Heart right ventricle (tissue), 16 donors: ENCODE results near the gene LRRC26. TPM values are rescaled to one million over a fixed set of nuclear protein-coding genes. Genes with fewer than 3 reads are reported as not detected.

Source experiments
- ATAC-seq, 8 donors: fragments of 200-7000 bp; cut with Tn5 transposase; one replicate each; pipeline ENCODE4 v1.9.1; 2020; ENCODE audit warnings: mild to moderate bottlenecking in 8 of 8, moderate library complexity in 8 of 8, moderate number of reproducible peaks in 1 of 8
- DNase-seq, 2 donors: peaks; one replicate each; pipeline ENCODE4 v3.0.0-alpha.2; 2020
- H3K27ac ChIP-seq, 10 donors: fragments of 200-600 bp; sonication (generic) in 2 of 10; one replicate each; pipeline versions ENCODE4 v1.5.0 to v1.8.0; 2020 to 2022; ENCODE audit warnings: mild to moderate bottlenecking in 3 of 10
- H3K27me3 ChIP-seq, 7 donors: fragments of 200-600 bp; one replicate each; pipeline ENCODE4 v1.8.0; 2021 to 2022; ENCODE audit warnings: mild to moderate bottlenecking in 2 of 7
- H3K36me3 ChIP-seq, 9 donors: fragments of 200-600 bp; sonication (generic) in 1 of 9; one replicate each; pipeline versions ENCODE4 v1.5.0 to v1.8.0; 2020 to 2022; ENCODE audit warnings: mild to moderate bottlenecking in 2 of 9
- H3K4me1 ChIP-seq, 9 donors: fragments of 200-600 bp; sonication (generic) in 1 of 9; one replicate each; pipeline versions ENCODE4 v1.5.0 to v1.8.0; 2020 to 2022; ENCODE audit warnings: mild to moderate bottlenecking in 4 of 9
- H3K4me3 ChIP-seq, 10 donors: fragments of 200-600 bp; sonication (generic) in 2 of 10; one replicate each; pipeline versions ENCODE4 v1.5.0 to v1.8.0; 2020 to 2022; ENCODE audit warnings: mild to moderate bottlenecking in 7 of 10, moderate library complexity in 2 of 10
- H3K9me3 ChIP-seq, 11 donors: fragments of 200-600 bp in 10 of 11; sonication (generic) in 2 of 11; one replicate each; pipeline versions ENCODE4 v1.5.0 to v1.8.0; 2013 to 2022; ENCODE audit warnings: mild to moderate bottlenecking in 2 of 11, control low read depth in 1 of 11, moderate library complexity in 1 of 11
- CTCF ChIP-seq, 9 donors: fragments of 200-600 bp; sonication (generic) in 2 of 9; IDR thresholded peaks; one replicate each; pipeline versions ENCODE4 v1.5.0 to v1.8.0; 2021 to 2022; ENCODE audit warnings: antibody characterized with exemption in 9 of 9, mild to moderate bottlenecking in 5 of 9, moderate library complexity in 1 of 9
- WGBS, 2 donors: extraction: QIAGEN DNeasy Blood & Tissue Kit; methylation state at CpG; one replicate each; pipeline ENCODE4 v1.1.7; 2013; ENCODE audit warnings: inconsistent platforms in 1 of 2; 5-methylcytosine and 5-hydroxymethylcytosine counted together
- intact Hi-C, 10 donors: fragments of 100-400 bp; cut with DNase I; formaldehyde crosslinking; loops; one replicate each; pipeline versions ENCODE4 v1.11.1 to v1.14.2; 2022
- polyA plus RNA-seq, 2 donors: library from polyadenylated mRNA; stranded (reverse); fragments of 200-250 nt; gene quantifications; one replicate each; pipeline ENCODE4 v1.2.3, GENCODE V29; 2013
- total RNA-seq, 10 donors: library from RNA; stranded (reverse); fragmentation: NEBNext Ultra II Directional in 3 of 10; extraction: Animal tissue kit (Norgen Biotek cat#: 25700) in 3 of 10; gene quantifications; one replicate each; pipeline versions ENCODE4 v1.2.1 to v1.2.4, GENCODE V29; 2021 to 2023
- donor health status: Arrhythmogenic right ventricular cardiomyopathy.
- donor health status: ischemic (EF 13 %, LVEDD 7.1; RV severe dilation, severe dysfunction).
- donor health status: healthy with polysubstance abuse.
- donor health status: DM: no; HTN: yes; CAD: no.
- donor health status: DM: no; HTN: no; CAD: no.
- donor health status: ischemic (EF 25% LVEDD 6.9; RV normal size, moderate dysfunction).
- donor health status: ischemic (EF 25% LVEDD 5.7; RV mildly dilated, moderate dysfunction).
- donor health status: healthy.
- donor health status: DM: yes; HTN: yes; CAD: no.
- donor health status: Ischemic cardiomyopathy.
- donor health status: ischemic (EF 35%, LVEDD 5.7; RV mildly dilated, moderate dysfunction).
- donor health status: nonischemic (EF 11% LVEDD 7.7; RV severe dilation, severe dysfunction).
- donor health status: DM: yes; HTN: yes; CAD: no.
- donor health status: PGD.
- donor health status: ischemic (EF 29% LVEDD 5.4; RV normal size, mild dysfunction).
- donor health status: nonischemic (EF 23%, LVEDD 6.1; RV moderate dilation, normal function).

The LRRC26 gene
- total and polyA plus RNA-seq, 12 donors, result not detected

DNA sequence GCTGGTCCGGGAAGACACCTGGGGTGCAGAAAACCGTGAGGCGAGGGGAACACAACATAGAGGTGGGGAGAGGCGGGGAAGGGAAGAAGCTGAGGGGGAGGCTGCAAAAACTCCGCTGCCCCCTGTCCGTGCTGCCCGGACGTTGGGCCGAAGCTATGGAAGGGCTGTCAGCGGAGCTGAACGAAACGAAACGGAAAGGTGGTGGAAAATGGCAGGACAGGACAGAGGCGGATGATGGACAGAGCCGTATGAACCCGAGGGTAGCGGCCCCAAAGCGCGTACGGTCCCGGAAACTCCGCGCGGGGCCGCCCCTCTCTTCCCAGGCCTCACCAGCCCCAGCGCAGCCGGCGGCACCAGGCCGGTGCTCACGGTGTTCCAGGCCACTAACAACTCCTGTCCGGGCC lies 18.2 kb upstream of the LRRC26 start:
- no peak for TF ChIP-seq CTCF (IDR thresholded peaks at IDR 0.05)
- Histone ChIP-seq H3K4me1 (peaks cover 28 to 60% (median 45%) of the 10 kb centered on the region in 9 donors), H3K27me3 (no peaks in the 10 kb centered on the region), H3K4me3 (peak overlapping the region; percentile 75 to 99 (median 98)), H3K36me3 (peaks cover 0 to 67% (median 31%) of the 10 kb centered on the region in 9 donors), H3K9me3 (no peaks in the 10 kb centered on the region), H3K27ac (peak overlapping the region; percentile 94 to 100 (median 98))
- DNase-seq, result no peak
- intact Hi-C loops, result loop anchor here (1.0 to 10.0 kb wide), 7 partner anchors 17 to 53 kb away; partner anchors contain the start of genes RNF208 (in 5 of the 10), CYSRT1 (in 2 of the 10), GRIN1 (in 2 of the 10) and NDOR1 (in 1 of the 10)
- 0% methylated on average over 27 to 31 of the region's 31 CpGs for WGBS, 2 donors
- ATAC-seq, result peak in 3 of 8 donors; percentile 1 to 9 (median 7)

DNA sequence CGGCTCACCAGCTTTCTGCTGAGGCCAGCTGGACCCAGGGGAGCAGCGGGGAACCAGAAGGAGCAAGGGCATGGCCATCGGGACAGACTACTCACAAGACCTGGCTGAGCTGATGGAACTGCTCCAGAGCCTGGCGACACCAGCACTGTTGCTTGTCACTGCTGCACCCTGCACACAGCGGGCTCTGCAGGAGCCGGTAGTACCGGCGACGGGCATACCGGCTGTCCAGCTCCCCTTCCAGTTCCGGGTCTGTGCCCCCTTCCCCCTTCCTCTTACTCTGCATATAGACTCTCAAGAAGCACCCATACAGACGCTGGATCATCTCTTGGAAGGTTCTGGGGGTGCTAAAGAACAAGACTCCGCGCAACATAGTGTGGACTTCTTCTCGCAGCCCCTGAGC lies 17.5 kb upstream of the LRRC26 start:
- Histone ChIP-seq H3K9me3 (no peaks in the 10 kb centered on the region), H3K27me3 (no peaks in the 10 kb centered on the region), H3K36me3 (peaks cover 0 to 72% (median 39%) of the 10 kb centered on the region in 9 donors), H3K4me3 (peak overlapping the region; percentile 75 to 99 (median 98)), H3K4me1 (peaks cover 28 to 60% (median 45%) of the 10 kb centered on the region in 9 donors), H3K27ac (no peak overlapping the region)
- intact Hi-C loops, result loop anchor here in 5 of 10 donors (5.0 to 10.0 kb wide), 3 partner anchors 35 to 53 kb away; partner anchors contain the start of genes GRIN1 (in 2 of the 5), RNF208 (in 2 of the 5), CYSRT1 (in 1 of the 5) and RNF224 (in 1 of the 5)
- no peak for TF ChIP-seq CTCF (IDR thresholded peaks at IDR 0.05)
- DNase-seq (no peak), ATAC-seq (no peak)
- 84% methylated on average over 15 of the region's 15 CpGs for WGBS, 2 donors

DNA sequence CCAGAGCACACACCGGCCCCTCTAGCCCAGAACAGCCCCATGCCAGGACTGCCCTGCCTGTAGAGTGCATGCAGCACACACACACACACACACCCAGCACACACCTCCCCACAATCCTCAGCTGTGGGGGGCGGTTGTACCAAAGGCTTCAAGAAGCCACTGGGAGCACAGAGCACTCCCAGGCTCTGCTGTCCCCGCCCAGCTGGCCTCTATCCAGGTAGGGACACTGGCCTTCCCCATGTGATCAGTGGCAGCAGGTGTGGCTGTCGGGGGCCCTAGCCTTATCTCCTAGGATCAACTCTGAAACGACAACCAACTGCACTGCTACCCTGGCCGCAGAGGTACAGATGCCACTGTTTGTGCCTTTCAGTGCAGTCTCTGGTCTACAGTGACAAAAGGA lies 16.5 kb upstream of the LRRC26 start:
- Histone ChIP-seq H3K4me1 (peaks cover 28 to 54% (median 44%) of the 10 kb centered on the region in 9 donors), H3K27me3 (no peaks in the 10 kb centered on the region), H3K27ac (no peak overlapping the region), H3K4me3 (peak overlapping the region in 2 of 10 donors; percentile 98), H3K36me3 (peaks cover 0 to 73% (median 43%) of the 10 kb centered on the region in 9 donors), H3K9me3 (no peaks in the 10 kb centered on the region)
- WGBS, 2 donors, result 72 to 80% methylated on average over 6 of the region's 6 CpGs
- TF ChIP-seq CTCF (IDR thresholded peaks at IDR 0.05), result no peak
- intact Hi-C loops, result loop anchor here in 5 of 10 donors (5.0 to 10.0 kb wide), 3 partner anchors 36 to 52 kb away; partner anchors contain the start of genes GRIN1 (in 2 of the 5), RNF208 (in 2 of the 5), CYSRT1 (in 1 of the 5) and RNF224 (in 1 of the 5)
- ATAC-seq, result no peak
- DNase-seq, result no peak

DNA sequence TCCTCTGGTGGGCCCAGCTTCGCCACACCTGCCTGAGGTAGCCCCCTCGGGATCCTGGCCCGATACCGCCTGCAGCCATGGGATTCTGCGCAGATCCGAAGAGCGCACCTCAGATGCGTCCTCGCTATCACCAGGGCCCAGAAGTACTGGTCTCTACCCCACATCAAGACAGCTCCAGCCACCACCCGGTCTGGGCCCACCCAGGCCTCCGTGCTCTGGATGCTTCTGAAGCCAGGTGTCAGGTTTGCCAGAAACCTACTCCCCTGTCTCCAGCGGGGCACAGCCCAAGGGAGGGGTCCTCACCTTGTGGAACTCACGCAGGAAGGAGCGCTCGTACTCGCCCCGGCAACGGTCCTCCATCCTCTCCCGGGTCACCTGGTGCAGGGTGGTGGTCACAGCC lies 16.1 kb upstream of the LRRC26 start:
- intact Hi-C loops, result loop anchor here in 5 of 10 donors (5.0 to 10.0 kb wide), 3 partner anchors 36 to 51 kb away; partner anchors contain the start of genes GRIN1 (in 2 of the 5), RNF208 (in 2 of the 5), CYSRT1 (in 1 of the 5) and RNF224 (in 1 of the 5)
- DNase-seq (no peak), ATAC-seq (no peak)
- Histone ChIP-seq H3K4me1 (peaks cover 27 to 50% (median 42%) of the 10 kb centered on the region in 9 donors), H3K36me3 (peaks cover 0 to 73% (median 44%) of the 10 kb centered on the region in 9 donors), H3K27me3 (no peaks in the 10 kb centered on the region), H3K4me3 (no peak overlapping the region), H3K9me3 (no peaks in the 10 kb centered on the region), H3K27ac (no peak overlapping the region)
- TF ChIP-seq CTCF (IDR thresholded peaks at IDR 0.05), result no peak
- 93 to 95% methylated on average over 19 of the region's 19 CpGs for WGBS, 2 donors
